ENCODE data around the gene USP53. TPM values are rescaled to one million over a fixed set of nuclear protein-coding genes. Genes with fewer than 3 reads are reported as not detected.
A peak's percentile ranks its signal among the peaks of the same experiment; 100 is the strongest.
"Not testable (repeated sequence)": the region's sequence is repeated elsewhere in the genome, so short reads cannot be mapped to it uniquely, and the experiment has no call there.

USP53 gene
- total RNA-seq, 1 experiment from 2014 or later, result 8.7 TPM

DNA sequence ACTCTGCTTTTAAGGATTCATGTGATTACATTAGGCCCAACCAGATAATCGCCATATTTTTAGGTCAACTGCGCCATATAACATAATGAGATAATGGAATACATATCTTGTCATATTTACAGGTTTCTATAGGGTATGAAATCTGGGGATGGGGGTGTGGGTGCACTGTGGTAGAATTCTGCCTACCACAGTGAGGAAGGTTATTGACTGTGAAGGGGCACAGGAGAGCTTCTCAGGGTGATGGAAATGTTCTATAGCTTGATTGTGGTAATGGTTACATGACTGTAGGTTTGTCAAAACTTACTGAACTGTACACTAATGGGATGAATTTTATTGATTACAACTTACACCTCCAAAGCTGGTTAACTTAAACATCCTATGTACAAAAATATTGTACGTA, 15.9 kb downstream of the USP53 start:
- no peak for DNase-seq (ENCODE audit: low read depth)

DNA sequence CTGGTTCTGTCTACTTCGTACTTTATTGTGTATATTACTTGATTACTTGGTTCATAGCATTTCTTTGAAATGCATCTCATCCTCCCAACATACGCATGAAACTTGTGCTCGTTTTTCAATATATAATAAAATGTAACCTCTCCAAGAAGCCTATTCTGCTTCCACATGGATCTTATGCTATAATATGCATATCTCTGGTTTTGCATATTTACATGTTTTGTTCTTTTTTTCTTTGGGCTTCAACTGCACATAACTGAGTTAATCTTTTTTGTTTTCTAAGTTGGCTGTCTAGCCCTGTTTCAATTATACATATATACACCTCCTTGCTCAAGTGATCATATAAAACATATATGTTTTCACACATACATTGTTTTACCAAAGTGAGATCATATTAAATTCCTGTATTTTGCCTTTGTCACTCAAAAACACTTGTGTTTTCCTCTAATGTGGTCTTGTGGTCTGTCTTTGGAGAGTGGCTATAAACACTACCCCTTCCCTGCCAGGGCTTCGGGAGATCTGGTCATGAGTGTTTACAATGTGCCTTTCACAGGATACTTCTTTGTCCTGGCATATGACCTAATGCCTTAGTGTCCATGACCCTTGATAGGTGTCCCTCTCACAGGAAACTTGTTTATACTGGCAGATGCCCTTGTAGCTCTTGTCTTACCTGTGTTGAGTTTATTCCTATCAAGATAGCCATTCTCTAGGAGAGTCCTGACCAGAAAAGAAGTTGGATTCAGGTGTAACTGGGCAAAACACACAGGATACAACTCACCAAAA, 17.6 kb downstream of the USP53 start:
- no peak for DNase-seq (ENCODE audit: low read depth)

DNA sequence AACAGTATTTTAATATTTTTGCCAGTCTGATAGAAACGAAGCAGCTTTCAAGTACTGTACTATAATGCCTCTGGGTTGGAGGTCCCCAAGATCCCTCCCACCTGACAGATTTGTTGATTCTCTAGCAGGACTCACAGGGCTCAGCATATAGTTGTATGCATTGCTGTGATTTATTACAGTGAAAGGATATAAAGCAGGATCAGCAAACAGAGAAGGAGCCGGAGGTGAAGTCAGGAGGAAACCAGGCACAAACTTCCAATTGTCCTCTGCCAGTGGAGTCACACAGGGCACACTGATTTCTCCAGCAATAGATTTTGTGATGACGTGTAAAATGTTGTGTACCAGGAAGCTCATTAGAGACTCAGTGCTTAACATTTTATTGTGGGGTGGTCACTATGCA, 19.0 kb downstream of the USP53 start:
- no peak for DNase-seq (ENCODE audit: low read depth)

DNA sequence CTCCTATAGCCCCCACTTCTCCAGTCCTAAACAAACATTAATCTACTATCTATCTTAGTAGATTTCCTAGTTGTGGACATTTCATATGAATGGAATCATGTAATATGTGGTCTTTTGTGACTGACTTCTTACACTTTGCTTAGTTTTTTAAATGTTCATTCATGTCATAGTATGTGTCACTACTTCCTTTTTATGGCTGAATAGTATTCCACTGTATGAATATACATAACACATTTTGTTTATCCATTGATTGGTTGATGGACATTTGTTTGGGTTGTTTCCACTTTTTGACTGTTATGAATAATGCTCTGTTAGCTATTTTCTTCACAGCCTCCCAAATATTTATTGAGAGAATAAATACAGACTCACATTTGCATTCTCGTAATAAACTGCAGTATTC, 19.8 kb downstream of the USP53 start:
- no peak for DNase-seq (ENCODE audit: low read depth)

DNA sequence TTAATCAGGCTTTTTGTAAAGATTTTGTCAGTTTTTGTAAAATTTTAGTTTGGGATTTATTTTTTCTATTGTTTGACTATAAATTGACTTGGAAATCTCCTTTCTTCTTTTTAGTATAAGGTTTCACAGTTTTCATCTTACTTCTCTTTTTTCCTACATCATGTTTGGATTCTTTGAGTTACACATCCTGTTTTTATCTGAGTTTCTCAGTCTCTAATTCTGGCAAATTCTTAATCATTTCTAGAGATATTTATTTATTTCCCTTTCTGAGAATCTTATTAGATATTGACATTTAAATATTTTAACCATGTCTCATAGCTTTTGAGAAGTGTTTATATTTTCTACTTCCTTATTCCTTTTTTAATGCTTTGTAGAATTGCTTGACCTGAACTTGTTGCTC, 20.7 kb downstream of the USP53 start:
- DNase-seq (ENCODE audit: low read depth), result no peak

DNA sequence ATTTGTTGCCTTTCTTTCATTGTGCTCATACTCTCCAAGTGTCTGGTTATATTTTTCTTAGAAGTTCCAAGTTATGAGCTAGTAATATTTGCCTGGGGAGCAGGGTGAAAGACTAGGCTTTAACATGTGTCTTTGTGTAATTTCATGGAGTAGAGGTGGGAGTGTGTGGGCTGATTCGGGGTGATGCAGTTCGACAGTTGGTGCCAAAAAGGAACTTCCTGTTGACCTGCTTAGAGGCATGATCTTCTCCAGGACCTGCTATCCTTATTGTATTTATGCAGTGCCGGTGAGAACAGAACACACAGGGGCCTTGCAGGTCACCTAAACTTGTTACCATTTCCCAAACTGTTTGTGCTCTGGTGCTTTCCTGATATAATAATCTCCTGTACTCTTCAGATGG, 21.2 kb downstream of the USP53 start:
- DNase-seq (ENCODE audit: low read depth), result no peak

DNA sequence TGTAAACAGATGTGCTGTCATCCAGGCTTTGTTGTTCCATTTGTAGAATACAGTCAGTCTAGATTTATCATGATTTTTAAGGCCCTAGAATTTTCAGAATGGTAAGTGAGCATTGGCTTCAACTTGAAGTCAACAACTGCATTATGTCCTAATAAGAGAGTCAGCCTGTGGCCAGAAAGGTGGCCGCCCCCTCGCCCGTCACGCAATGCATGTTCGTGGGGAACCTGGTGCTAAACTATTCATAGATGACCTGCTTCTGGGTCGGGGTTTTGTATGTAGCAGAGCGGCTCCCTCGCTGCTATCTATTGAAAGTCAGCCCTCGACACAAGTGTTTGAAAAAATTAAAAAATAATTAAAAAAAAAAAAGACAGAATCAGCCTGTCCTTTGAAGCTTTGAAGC, 24.7 kb downstream of the USP53 start:
- DNase-seq (ENCODE audit: low read depth), result no peak

DNA sequence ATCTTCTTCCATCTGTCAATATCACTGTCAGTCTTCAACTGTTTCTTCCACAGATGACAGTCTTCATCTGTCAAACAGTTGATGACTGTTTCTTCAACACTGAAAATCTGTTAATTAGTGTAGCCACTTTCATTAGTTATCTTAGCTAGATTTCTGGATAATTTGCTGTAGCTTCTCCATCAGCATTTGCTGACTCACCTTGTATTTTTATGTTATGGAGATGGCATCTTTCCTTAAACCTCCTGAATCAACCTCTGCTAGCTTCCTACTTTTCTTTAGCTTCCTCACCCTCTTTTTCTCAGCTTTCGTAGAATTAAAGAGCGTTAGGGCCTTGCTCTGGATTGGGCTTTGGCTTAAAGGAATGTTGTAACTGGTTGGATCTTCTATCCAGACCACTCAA, 25.1 kb downstream of the USP53 start:
- no peak for DNase-seq (ENCODE audit: low read depth)

DNA sequence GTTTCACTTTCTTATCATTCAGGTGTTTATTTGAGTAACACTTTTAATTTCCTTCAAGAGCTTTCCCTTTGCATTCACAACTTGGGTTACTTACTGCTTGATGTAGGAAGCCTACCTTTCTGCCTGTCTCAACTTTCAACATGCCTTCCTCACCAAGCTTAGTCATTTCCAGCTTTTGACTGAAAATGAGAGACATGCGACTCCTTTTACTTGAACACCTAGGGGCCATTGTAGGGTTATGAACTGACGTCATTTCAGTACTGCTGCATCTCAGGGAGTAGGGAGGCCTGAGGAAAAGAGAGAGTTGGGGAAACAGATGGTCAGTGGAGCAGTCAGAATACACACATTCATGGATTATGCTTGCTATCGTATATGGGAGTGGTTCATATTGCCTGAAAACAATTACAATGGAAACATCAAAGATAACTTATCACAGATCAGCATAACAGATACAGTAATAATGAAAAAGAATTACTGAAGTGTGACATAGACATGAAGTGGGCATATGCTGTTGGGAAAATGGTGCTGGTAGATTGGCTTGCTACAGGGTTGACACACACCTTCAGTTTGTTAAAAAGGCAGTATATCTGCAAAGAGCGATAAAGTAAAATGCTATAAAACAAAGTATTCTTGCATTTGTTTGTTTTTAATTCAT, 25.7 kb downstream of the USP53 start:
- no peak for DNase-seq (ENCODE audit: low read depth)

DNA sequence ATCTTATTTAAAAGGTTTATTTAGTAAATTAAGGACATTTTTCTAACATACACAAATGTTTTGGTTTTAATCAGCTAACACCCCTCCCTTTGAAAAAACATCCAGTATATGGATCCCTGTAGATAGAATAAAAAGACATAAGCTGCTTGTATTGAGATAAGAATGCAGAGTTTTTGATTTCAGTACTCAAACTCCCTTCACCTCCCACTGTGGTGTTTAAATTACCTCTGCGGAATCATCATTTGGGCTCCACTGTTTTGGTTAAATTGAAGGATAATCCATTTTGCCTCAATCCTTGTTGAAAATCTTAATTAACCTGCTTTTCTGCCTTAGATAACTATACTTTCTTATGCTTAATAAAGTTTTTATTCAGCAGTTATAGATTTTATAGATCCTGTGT, 27.6 kb downstream of the USP53 start:
- no peak for DNase-seq (ENCODE audit: low read depth)

DNA sequence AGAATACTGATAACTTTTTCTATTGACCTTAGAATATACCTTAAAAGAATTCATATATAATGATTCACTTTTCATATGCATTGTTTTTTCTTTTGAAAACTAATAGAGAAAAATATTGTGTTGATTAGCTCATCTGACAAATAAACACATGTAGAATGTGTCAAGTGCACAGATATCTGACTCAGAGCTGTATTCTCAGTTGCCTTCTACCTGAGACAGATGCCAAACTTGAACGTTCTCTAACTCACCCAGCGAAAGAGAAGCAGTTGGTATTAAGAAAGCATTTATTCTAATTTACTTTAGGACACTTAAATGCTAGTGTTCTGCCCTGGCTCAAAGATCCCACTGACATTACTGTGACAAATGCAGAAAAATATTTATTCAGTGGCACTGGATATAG, 28.1 kb downstream of the USP53 start:
- DNase-seq (ENCODE audit: low read depth), result no peak

DNA sequence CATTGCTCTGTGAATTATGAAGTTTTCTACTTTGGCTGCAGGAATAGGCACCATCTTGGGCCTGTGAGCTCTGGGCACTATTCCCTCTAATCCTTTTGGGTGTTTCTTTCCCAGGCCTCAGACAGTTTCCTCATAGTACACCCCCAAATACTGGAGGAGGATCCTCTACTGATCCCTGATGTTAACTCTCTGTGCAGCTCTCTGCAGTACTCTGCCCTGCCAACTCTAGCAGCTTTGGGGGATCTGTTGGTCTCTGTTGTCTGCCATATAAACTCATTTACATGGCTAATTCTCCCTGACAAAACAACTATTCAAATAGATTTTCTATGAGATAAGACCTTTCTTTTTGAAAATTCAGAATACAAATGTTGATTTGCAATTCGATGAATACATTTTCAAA, 29.9 kb downstream of the USP53 start:
- DNase-seq (ENCODE audit: low read depth), result no peak

DNA sequence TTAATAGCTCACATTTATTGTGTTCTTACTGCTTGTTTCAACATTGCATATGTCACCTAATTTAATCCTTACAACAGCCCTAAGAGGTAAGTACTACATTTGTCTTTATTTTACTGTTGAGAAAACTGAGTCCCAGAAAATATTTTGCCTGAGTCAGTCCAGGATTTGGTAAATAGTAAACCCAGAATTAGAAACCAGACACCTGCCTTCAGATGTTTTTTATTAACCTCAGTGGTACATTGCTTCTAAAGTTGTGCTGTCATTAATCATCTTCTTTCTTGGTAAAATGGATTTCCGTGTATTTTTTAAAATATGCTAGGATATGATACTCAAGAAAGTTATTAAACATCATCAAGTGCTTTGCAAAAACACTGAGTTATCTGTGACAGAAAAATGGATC, 31.4 kb downstream of the USP53 start:
- DNase-seq (ENCODE audit: low read depth), result no peak

DNA sequence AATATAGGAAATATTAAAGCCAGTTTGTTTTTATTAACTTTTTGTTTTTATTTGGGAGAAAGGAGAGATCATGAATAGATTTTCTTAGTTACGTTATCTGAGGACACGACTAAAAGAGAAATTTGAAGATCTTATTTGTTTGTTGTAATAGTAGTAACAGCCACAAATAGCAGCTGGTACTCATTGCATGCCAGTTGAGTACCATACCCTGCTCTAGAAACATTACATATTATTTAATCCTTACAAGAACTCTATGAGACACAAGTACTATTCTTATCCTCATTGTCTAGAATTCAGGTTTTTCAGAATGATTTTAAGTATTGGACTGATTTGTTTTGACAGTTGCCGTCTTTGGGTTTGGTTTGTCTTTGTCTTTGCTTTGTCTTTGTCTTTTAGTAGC, 31.8 kb downstream of the USP53 start:
- no peak for DNase-seq (ENCODE audit: low read depth)

DNA sequence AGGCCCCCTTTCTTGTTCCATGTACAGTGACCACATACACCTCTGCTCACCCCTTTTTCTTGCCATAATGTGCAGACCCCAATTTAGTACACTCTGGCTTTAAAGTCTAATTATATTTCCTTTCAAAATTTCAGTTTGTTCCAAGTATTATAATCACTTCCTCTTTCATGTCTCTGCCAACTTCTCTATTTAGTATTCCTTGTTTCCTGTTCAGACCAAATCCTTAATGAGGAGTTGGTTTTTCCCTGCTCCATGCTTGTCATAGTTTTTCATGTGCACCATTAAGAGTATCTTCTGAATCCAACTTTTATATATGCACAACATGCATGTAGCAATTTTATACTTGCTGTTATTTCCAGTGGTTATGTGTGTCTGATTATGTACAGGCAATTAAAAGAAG, 32.3 kb downstream of the USP53 start:
- no peak for DNase-seq (ENCODE audit: low read depth)

DNA sequence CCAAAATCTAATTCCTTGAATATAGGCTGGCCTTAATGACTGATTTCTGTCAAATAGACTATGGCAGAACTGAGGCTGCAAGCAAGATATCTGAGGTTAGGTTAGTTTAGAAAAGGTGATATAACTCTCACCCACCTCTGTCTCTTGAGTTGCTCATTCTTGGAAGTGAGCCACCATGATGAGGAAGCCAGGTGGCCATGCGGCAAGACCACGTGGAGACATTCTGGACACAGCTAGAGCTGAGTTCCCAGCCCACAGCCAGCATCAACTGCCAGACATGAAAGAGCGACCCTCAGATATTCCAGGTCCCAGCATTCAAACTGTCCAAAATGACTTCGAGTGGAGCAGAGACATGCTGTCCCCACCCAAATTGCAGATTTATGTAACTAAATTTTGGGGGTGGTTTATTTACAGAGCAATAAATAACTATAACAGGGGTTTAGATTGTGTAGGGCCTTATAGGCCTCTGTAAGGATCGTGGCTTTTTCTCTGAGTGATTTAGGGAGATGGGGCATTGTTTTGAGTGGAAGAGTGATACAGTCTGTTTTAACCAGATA, 33.7 kb downstream of the USP53 start:
- DNase-seq (ENCODE audit: low read depth), result no peak

DNA sequence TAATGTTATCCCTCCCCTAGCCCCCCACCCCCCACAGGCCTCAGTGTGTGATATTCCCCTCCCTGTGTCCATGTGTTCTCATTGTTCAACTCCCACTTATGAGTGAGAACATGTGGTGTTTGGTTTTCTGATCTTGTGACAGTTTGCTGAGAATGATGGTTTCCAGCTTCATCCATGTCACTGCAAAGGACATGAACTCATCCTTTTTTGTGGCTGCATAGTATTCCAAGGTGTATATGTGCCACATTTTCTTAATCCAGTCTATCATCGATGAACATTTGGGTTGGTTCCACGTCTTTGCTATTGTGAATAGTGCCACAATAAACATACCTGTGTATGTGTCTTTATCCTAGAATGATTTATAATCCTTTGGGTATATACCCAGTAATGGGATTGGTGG, 38.5 kb downstream of the USP53 start:
- DNase-seq (ENCODE audit: low read depth), result not testable (repeated sequence)

DNA sequence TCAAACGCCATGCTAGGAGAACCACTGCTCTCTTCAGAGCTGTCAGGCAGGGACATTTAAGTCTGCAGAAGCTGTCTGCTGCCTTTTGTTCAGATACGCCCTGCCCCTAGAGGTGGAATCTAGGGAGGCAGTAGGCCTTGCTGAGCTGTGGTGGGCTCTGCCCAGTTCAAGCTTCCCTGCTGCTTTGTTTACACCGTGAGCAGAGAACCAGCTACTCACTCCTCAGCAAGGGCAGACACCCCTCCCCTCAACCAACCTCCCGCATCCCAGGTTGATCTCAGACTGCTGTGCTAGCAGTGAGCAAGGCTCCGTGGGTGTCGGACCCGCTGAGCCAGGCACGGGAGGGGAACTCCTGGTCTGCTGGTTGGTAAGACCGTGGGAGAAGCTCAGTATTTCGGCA, 42.7 kb downstream of the USP53 start:
- DNase-seq (ENCODE audit: low read depth), result not testable (repeated sequence)

DNA sequence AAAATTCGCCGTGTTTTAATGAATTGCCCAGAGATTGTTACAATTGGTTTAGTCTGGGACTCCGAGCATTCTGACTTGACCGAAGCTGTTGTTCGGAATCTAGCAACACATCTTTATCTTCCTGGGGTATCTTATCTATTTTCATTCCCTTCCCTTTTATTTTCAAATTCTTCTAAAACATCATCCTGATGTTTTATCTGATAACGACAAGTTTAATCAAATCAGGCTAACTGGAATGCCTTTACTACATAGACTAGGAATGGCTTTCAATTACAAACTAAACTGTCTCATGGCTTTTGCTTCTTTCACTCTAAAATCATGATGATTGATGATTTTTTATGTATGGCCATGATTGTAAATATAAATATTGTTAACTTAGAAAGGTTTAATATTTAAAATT, 48.0 kb downstream of the USP53 start:
- no peak for DNase-seq (ENCODE audit: low read depth)

DNA sequence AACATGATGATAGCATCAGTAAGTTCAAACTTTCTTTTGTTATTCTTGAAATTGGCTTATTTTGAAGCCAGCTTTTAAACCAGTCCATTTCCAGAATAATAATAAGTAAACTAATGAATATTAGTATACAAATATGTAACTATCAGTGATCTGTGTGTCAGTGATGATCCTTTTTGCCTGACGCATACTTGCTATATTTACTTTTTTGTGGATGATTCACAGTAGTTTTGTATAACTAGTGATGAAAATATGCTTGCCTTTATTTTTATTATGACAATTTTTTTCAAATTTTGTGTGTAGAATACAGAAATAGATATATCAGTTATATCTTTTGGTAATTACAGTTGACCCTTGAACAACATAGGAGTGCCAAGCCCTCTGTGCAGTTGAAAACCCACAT, 49.5 kb downstream of the USP53 start:
- no peak for DNase-seq (ENCODE audit: low read depth)

DNA sequence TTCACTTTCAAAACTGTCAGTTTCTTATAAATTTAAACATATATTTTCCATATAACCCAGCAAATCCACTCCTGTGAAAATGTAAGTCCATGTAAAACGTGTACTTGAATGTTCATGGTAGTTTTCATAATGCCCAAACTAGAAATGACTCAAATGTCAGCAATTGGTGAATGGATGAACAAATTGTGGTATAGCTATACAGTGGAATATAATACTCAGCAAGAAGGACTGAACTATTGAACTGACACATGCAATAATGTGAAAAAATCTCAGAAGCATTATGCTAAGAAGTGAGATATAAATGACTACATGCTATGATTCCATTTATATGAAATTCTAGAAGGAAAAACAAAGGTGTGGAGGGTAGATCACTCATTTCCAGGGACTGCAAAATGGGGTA, 52.2 kb downstream of the USP53 start:
- DNase-seq (ENCODE audit: low read depth), result no peak

DNA sequence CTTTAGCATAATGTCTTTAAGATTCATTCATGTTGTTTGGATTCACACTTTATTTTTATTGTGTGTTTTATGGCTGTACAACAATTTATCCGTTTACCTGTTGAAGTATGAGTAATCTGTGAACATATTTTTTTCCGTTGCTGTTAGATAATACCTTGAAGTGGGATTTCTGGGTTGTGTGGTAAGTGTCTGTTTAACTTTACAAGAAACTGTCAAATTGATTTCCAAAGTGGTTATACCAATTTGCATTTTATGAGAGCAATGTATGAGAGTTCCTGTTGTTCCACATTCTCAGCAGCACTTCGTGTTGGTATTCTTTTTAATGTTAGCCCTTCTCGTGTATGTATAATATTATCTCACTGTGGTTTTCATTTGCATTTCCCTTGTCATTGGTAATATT, 53.6 kb downstream of the USP53 start:
- no peak for DNase-seq (ENCODE audit: low read depth)

DNA sequence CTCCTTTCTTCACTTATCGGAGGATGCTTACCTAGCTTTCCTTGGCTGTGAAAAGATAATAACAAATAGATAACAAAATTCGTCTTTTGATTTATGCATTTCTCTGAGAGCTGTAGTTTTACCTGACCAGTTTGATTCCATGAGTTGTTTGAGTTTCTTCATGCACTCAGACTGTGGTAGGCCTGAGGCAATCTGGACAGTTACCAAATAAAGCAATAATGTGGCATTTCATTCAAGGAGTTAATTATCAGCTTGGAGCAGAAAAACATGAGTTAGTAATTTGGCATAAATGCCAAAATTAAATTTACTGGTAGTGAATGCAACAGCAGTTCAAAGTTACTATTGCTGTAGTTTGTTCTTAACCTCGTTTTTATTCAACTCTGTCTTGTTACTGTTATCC, 56.0 kb downstream of the USP53 start:
- DNase-seq (ENCODE audit: low read depth), result peak; percentile 27
